ENCODE data around the gene LSAMP. TPM values are rescaled to one million over a fixed set of nuclear protein-coding genes. Genes with fewer than 3 reads are reported as not detected.

Gene LSAMP
- polyA plus RNA-seq, 2 of the 4 experiments (the other 2 are of a cell fraction): 0.12 to 0.53 TPM

- no peak for FAIRE-seq
- Histone ChIP-seq H3K4me3 (no peak overlapping the region), H3K4me1 (no peaks in the 10 kb centered on the region), H3K9me3 (peaks cover 9% of the 10 kb centered on the region; the same call in 2 of the 3 replicates), H3K27ac (no peak overlapping the region), H3K4me2 (no peak overlapping the region)
- 52% methylated on average over 7 of the region's 7 CpGs for WGBS (ENCODE audit: missing lambda C conversion rate)
- no peak for ATAC-seq
- DNase-seq (ENCODE audit: low read depth in 1 of 2, low spot score in 1 of 2): no peak
- ChIA-PET POLR2A (no interaction called here), CTCF (no interaction called here)
- TF ChIP-seq ZSCAN20 (CRISPR knock-in tag; IDR thresholded peaks at IDR 0.05) (no peak), BHLHE40 (IDR thresholded peaks at IDR 0.05; ENCODE audit: low read depth, low read length) (no peak), RFX5 (IDR thresholded peaks at IDR 0.05) (no peak), JUNB (IDR thresholded peaks at IDR 0.05) (no peak), POLR2A (IDR thresholded peaks at IDR 0.05; ENCODE audit: low read length) (no peak), HOXB13 (CRISPR knock-in tag; IDR thresholded peaks at IDR 0.05; ENCODE audit: low read depth) (no peak), POLR2AphosphoS2 (conservative IDR thresholded peaks at IDR 0.05; ENCODE audit: low read length) (no peak), GATA3 (IDR thresholded peaks at IDR 0.05; ENCODE audit: borderline replicate concordance) (no peak), HES2 (IDR thresholded peaks at IDR 0.05) (no peak), ZFP36 (IDR thresholded peaks at IDR 0.05; ENCODE audit: borderline replicate concordance, partially characterized antibody) (no peak), HDAC2 (IDR thresholded peaks at IDR 0.05) (no peak), TFCP2L1 (CRISPR knock-in tag; IDR thresholded peaks at IDR 0.05) (no peak), EHF (CRISPR knock-in tag; IDR thresholded peaks at IDR 0.05) (no peak), PHF8 (IDR thresholded peaks at IDR 0.05; ENCODE audit: borderline replicate concordance, low read depth) (no peak), HOXB5 (CRISPR knock-in tag; IDR thresholded peaks at IDR 0.05) (no peak), BCL3 (IDR thresholded peaks at IDR 0.05) (no peak)
- TF ChIP-seq, protein P1, sequence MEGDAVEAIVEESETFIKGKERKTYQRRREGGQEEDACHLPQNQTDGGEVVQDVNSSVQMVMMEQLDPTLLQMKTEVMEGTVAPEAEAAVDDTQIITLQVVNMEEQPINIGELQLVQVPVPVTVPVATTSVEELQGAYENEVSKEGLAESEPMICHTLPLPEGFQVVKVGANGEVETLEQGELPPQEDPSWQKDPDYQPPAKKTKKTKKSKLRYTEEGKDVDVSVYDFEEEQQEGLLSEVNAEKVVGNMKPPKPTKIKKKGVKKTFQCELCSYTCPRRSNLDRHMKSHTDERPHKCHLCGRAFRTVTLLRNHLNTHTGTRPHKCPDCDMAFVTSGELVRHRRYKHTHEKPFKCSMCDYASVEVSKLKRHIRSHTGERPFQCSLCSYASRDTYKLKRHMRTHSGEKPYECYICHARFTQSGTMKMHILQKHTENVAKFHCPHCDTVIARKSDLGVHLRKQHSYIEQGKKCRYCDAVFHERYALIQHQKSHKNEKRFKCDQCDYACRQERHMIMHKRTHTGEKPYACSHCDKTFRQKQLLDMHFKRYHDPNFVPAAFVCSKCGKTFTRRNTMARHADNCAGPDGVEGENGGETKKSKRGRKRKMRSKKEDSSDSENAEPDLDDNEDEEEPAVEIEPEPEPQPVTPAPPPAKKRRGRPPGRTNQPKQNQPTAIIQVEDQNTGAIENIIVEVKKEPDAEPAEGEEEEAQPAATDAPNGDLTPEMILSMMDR (IDR thresholded peaks at IDR 0.05): no peak
- TF ChIP-seq, protein P2, sequence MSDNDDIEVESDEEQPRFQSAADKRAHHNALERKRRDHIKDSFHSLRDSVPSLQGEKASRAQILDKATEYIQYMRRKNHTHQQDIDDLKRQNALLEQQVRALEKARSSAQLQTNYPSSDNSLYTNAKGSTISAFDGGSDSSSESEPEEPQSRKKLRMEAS (IDR thresholded peaks at IDR 0.05): no peak
- TF ChIP-seq, protein P3, sequence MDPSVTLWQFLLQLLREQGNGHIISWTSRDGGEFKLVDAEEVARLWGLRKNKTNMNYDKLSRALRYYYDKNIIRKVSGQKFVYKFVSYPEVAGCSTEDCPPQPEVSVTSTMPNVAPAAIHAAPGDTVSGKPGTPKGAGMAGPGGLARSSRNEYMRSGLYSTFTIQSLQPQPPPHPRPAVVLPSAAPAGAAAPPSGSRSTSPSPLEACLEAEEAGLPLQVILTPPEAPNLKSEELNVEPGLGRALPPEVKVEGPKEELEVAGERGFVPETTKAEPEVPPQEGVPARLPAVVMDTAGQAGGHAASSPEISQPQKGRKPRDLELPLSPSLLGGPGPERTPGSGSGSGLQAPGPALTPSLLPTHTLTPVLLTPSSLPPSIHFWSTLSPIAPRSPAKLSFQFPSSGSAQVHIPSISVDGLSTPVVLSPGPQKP (IDR thresholded peaks at IDR 0.05; ENCODE audit: low read depth, low read length): no peak
Observed at GRCh38 chr3:116148881-116149851, 296.1 kb downstream of the LSAMP start.

DNA sequence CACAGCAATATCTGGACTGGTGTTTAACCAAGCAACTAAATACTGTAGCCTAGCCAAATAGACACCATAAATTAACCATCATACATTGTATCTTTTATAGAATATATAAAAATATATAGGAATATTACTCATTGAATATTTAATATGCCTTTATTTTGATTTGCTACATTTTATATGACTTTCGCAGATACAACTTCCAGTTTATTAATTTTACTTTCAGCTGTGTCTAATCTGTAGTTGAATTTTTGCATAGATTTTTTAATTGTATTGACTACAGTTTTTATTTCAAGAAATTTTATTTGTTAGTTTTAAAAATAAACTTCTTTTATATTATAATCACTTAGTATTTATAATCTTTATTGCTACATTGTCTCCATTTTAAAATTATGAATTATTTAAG is 299.7 kb downstream of the LSAMP start:
- TF ChIP-seq TP53 (CRISPR knock-in tag; IDR thresholded peaks at IDR 0.05): no peak
- TF ChIP-seq BCL3 (IDR thresholded peaks at IDR 0.05): no peak
- no peak for TF ChIP-seq EP300 (IDR thresholded peaks at IDR 0.05)
- no peak for TF ChIP-seq ZSCAN20 (CRISPR knock-in tag; IDR thresholded peaks at IDR 0.05)
- no peak for TF ChIP-seq HDAC2 (IDR thresholded peaks at IDR 0.05)
- no peak for TF ChIP-seq BHLHE40 (IDR thresholded peaks at IDR 0.05; ENCODE audit: low read depth, low read length)
- no peak for TF ChIP-seq ZNF302 (CRISPR knock-in tag; IDR thresholded peaks at IDR 0.05)
- TF ChIP-seq RARB (CRISPR knock-in tag; IDR thresholded peaks at IDR 0.05): no peak
- no peak for TF ChIP-seq NPAS2 (CRISPR knock-in tag; IDR thresholded peaks at IDR 0.05; ENCODE audit: borderline replicate concordance)
- no peak for TF ChIP-seq SREBF2 (IDR thresholded peaks at IDR 0.05)
- TF ChIP-seq, protein P2 (IDR thresholded peaks at IDR 0.05): no peak
- no peak for TF ChIP-seq E2F6 (IDR thresholded peaks at IDR 0.05; ENCODE audit: borderline replicate concordance, low read depth)
- no peak for TF ChIP-seq HEYL (CRISPR knock-in tag; IDR thresholded peaks at IDR 0.05)
- TF ChIP-seq CEBPB (IDR thresholded peaks at IDR 0.05): no peak
- TF ChIP-seq HOXB13 (CRISPR knock-in tag; IDR thresholded peaks at IDR 0.05; ENCODE audit: low read depth): no peak
- no peak for TF ChIP-seq CHD2 (IDR thresholded peaks at IDR 0.05; ENCODE audit: low read length, partially characterized antibody)
- no peak for TF ChIP-seq HES2 (IDR thresholded peaks at IDR 0.05)
- no peak for TF ChIP-seq SMC3 (IDR thresholded peaks at IDR 0.05)
- CTCF ChIA-PET: no interaction called here
- Histone ChIP-seq H3K27ac (no peak overlapping the region), H3K4me1 (no peaks in the 10 kb centered on the region), H3K4me3 (no peak overlapping the region), H3K9me3 (peaks cover 9% of the 10 kb centered on the region; the same call in 2 of the 3 replicates), H3K4me2 (no peak overlapping the region)
- POLR2A ChIA-PET: no interaction called here
- FAIRE-seq (no peak), ATAC-seq (no peak), DNase-seq (ENCODE audit: low read depth in 1 of 2, low spot score in 1 of 2) (no peak)
- 32% methylated on average over 1 of the region's 1 CpG for WGBS (ENCODE audit: missing lambda C conversion rate)
